ENCODE data around the gene DGCR6.
"Not testable (repeated sequence)": the region's sequence is repeated elsewhere in the genome, so short reads cannot be mapped to it uniquely, and the experiment has no call there.

Gene DGCR6

GRCh38 chr22:18961201-18961600, 55.1 kb downstream of the DGCR6 start:
- not testable (repeated sequence) for DNase-seq (ENCODE audit: low spot score)
